HepG2 (cell line): ENCODE measurements around the gene CCDC175. TPM values are rescaled to one million over a fixed set of nuclear protein-coding genes. Genes with fewer than 3 reads are reported as not detected.

Source experiments
- DNMT1 ChIP-seq: sonication (generic); formaldehyde crosslinking; IDR thresholded peaks from 2 replicates; pipeline ENCODE4 v1.5.1; 2020; ENCODE audit warnings: mild to moderate bottlenecking, missing genetic modification reagents
- FOXA1 ChIP-seq, 2 experiments: fragments of 450-650 bp in 1 of 2; sonication (generic) in 1 of 2; formaldehyde crosslinking in 1 of 2; IDR thresholded peaks; 2 replicates each; pipeline versions ENCODE4 v1.4.0 to v1.6.1; 2016 to 2020; ENCODE audit warnings: missing genetic modification reagents in 1 of 2
- FOXO1 ChIP-seq: sonication (generic); formaldehyde crosslinking; IDR thresholded peaks from 2 replicates; pipeline ENCODE4 v1.4.0; 2020; ENCODE audit warnings: missing genetic modification reagents
- GABPA ChIP-seq, 2 experiments: IDR thresholded peaks; 2 replicates each; pipeline ENCODE4 v1.6.1; 2011 to 2016; ENCODE audit warnings: low read depth in 2 of 2, low read length in 1 of 2, missing biosample characterization in 1 of 2, missing genetic modification characterization in 1 of 2
- GTF3A ChIP-seq: sonication (generic); formaldehyde crosslinking; conservative IDR thresholded peaks from 2 replicates; pipeline ENCODE4 v1.4.0; 2020; ENCODE audit warnings: mild to moderate bottlenecking, missing genetic modification reagents
- HNRNPK ChIP-seq: fragments of 200-400 bp; formaldehyde crosslinking; IDR thresholded peaks from 2 replicates; pipeline ENCODE4 v1.6.1; 2018; ENCODE audit warnings: low read length, low read depth, moderate library complexity, mild to moderate bottlenecking; ENCODE audit not compliant: poor library complexity, severe bottlenecking
- HOXA3 ChIP-seq: sonication (generic); formaldehyde crosslinking; IDR thresholded peaks from 2 replicates; pipeline ENCODE4 v1.5.0; 2020; ENCODE audit warnings: missing genetic modification reagents
- IRF2 ChIP-seq: IDR thresholded peaks from 2 replicates; pipeline ENCODE4 v1.6.1; 2018; ENCODE audit warnings: missing genetic modification reagents, missing compliant biosample characterization
- JARID2 ChIP-seq: sonication (generic); formaldehyde crosslinking; IDR thresholded peaks from 2 replicates; pipeline ENCODE4 v1.8.1; 2023; ENCODE audit warnings: missing genetic modification reagents, inconsistent platforms; ENCODE audit not compliant: insufficient replicate concordance
- LRRFIP1 ChIP-seq: sonication (generic); formaldehyde crosslinking; conservative IDR thresholded peaks from 2 replicates; pipeline ENCODE4 v1.4.0; 2020; ENCODE audit warnings: missing genetic modification reagents
- MAZ ChIP-seq, 2 experiments: sonication (generic) in 1 of 2; formaldehyde crosslinking in 1 of 2; IDR thresholded peaks; 2 replicates each; pipeline versions ENCODE4 v1.5.0 to v1.6.1; 2012 to 2020; ENCODE audit warnings: low read depth in 2 of 2, mild to moderate bottlenecking in 2 of 2, borderline replicate concordance in 1 of 2, improper control_type of control experiment in 1 of 2, low read length in 1 of 2, missing genetic modification reagents in 1 of 2, moderate library complexity in 1 of 2
- MZF1 ChIP-seq: sonication (generic); formaldehyde crosslinking; IDR thresholded peaks from 2 replicates; pipeline ENCODE4 v1.8.1; 2023; ENCODE audit warnings: mild to moderate bottlenecking, missing genetic modification reagents, borderline replicate concordance
- PCBP2 ChIP-seq: fragments of 200-400 bp; formaldehyde crosslinking; optimal IDR thresholded peaks from 2 replicates; pipeline ENCODE3; 2018; ENCODE audit warnings: low read length, low read depth; ENCODE audit not compliant: poor library complexity, severe bottlenecking
- RARA ChIP-seq: IDR thresholded peaks from 2 replicates; pipeline ENCODE4 v1.6.1; 2016; ENCODE audit warnings: missing genetic modification reagents, missing compliant biosample characterization
- RBM22 ChIP-seq: fragments of 200-400 bp; formaldehyde crosslinking; optimal IDR thresholded peaks from 2 replicates; pipeline ENCODE3; 2017; ENCODE audit warnings: mild to moderate bottlenecking, low read length, moderate library complexity
- SKI ChIP-seq: fragments of 450-650 bp; IDR thresholded peaks from one replicate; pipeline ENCODE4 v1.6.1; 2018; ENCODE audit warnings: mild to moderate bottlenecking; ENCODE audit not compliant: partially characterized antibody
- TEAD3 ChIP-seq: optimal IDR thresholded peaks from 2 replicates; pipeline ENCODE3; 2016; ENCODE audit warnings: borderline replicate concordance
- TP53 ChIP-seq: sonication (generic); formaldehyde crosslinking; conservative IDR thresholded peaks from 2 replicates; pipeline ENCODE4 v1.4.0; 2020; ENCODE audit warnings: missing genetic modification reagents
- ZFP91 ChIP-seq: sonication (generic); formaldehyde crosslinking; IDR thresholded peaks from 2 replicates; pipeline ENCODE4 v1.9.0; 2022; ENCODE audit warnings: missing genetic modification reagents, mild to moderate bottlenecking, borderline replicate concordance
- ZNF333 ChIP-seq: sonication (generic); formaldehyde crosslinking; IDR thresholded peaks from 2 replicates; pipeline ENCODE4 v1.4.0; 2020; ENCODE audit warnings: mild to moderate bottlenecking, missing genetic modification reagents, borderline replicate concordance
- polyA plus RNA-seq, 8 experiments: library from polyadenylated mRNA; depleted of rRNA in 3 of 8; stranded (reverse) in 7 of 8; unstranded in 1 of 8; fragments of >200 nt; fragmentation: Illumina TruSeq in 4 of 8; extraction: Trizol in 4 of 8; gene quantifications; 2 replicates each; pipeline versions ENCODE4 v1.2.1 to v1.2.3, GENCODE V29; 2011 to 2016; ENCODE audit warnings: low read depth in 4 of 8, missing spikeins in 1 of 8, mixed read lengths in 1 of 8; ENCODE audit not compliant: insufficient read depth in 1 of 8
- total RNA-seq, 5 experiments: library from RNA; depleted of rRNA; stranded (reverse); fragments of >200 nt; fragmentation: Illumina TruSeq; extraction: Trizol; gene quantifications; 2 replicates each; pipeline ENCODE4 v1.2.3, GENCODE V29; 2016; ENCODE audit warnings: low read depth in 1 of 5
- TF ChIP-seq, protein P1 (sequence below): sonication (generic); formaldehyde crosslinking; IDR thresholded peaks from 2 replicates; pipeline ENCODE4 v1.5.0; 2020; ENCODE audit warnings: mild to moderate bottlenecking, missing genetic modification reagents

The CCDC175 gene
- total and polyA plus RNA-seq, 2 of the 13 experiments (the other 11 are each of a cell fraction or from before 2014, with no cell fraction given), result not detected

- TF ChIP-seq ZFP91 (CRISPR knock-in tag) (peak; percentile 94), GABPA (IDR thresholded peaks at IDR 0.05; ENCODE audit: low read depth, low read length) (peak; percentile 63), GABPA (CRISPR knock-in tag; IDR thresholded peaks at IDR 0.05; ENCODE audit: low read depth) (peak; percentile 84), TEAD3 (CRISPR knock-in tag) (peak; percentile 55), RARA (CRISPR knock-in tag) (peak; percentile 46; the same call in 1 of the 2 replicates), MZF1 (CRISPR knock-in tag) (peak; percentile 60; the same call in 1 of the 2 replicates), LRRFIP1 (no peak), TP53 (CRISPR knock-in tag) (no peak; the same call in 1 of the 2 replicates), DNMT1 (CRISPR knock-in tag) (peak; percentile 57; the same call in 1 of the 2 replicates), PCBP2 (no peak), FOXA1 (IDR thresholded peaks at IDR 0.05) (no peak), FOXA1 (CRISPR knock-in tag; IDR thresholded peaks at IDR 0.05) (peak; percentile 62), IRF2 (CRISPR knock-in tag) (no peak; the same call in none of the 2 replicates), HNRNPK (no peak), ZNF333 (CRISPR knock-in tag) (peak; percentile 92), FOXO1 (CRISPR knock-in tag) (peak; percentile 79), HOXA3 (CRISPR knock-in tag) (peak; percentile 79), MAZ (IDR thresholded peaks at IDR 0.05; ENCODE audit: borderline replicate concordance, low read depth, low read length) (no peak), MAZ (CRISPR knock-in tag; IDR thresholded peaks at IDR 0.05; ENCODE audit: low read depth) (peak; percentile 88), RBM22 (peak; percentile 52), SKI (peak; percentile 22), JARID2 (CRISPR knock-in tag) (no peak), GTF3A (CRISPR knock-in tag) (0 out of 2 replicates have a peak, but pooled peaks have one; percentile 73)
- TF ChIP-seq, protein P1, sequence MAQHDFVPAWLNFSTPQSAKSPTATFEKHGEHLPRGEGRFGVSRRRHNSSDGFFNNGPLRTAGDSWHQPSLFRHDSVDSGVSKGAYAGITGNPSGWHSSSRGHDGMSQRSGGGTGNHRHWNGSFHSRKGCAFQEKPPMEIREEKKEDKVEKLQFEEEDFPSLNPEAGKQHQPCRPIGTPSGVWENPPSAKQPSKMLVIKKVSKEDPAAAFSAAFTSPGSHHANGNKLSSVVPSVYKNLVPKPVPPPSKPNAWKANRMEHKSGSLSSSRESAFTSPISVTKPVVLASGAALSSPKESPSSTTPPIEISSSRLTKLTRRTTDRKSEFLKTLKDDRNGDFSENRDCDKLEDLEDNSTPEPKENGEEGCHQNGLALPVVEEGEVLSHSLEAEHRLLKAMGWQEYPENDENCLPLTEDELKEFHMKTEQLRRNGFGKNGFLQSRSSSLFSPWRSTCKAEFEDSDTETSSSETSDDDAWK (CRISPR knock-in tag), result no peak
Observed at GRCh38 chr14:59483819-59484638, 92.6 kb downstream of the CCDC175 start, which contains the start of the genes JKAMP and L3HYPDH (continued).
